ENCODE measurements around the gene MAGI3.
"Not testable (repeated sequence)": the region's sequence is repeated elsewhere in the genome, so short reads cannot be mapped to it uniquely, and the experiment has no call there.

The MAGI3 gene

GRCh38 chr1:113396585-113396984 lies 6.3 kb downstream of the MAGI3 start:
- DNase-seq (ENCODE audit: low read depth, low spot score), result no peak

DNA sequence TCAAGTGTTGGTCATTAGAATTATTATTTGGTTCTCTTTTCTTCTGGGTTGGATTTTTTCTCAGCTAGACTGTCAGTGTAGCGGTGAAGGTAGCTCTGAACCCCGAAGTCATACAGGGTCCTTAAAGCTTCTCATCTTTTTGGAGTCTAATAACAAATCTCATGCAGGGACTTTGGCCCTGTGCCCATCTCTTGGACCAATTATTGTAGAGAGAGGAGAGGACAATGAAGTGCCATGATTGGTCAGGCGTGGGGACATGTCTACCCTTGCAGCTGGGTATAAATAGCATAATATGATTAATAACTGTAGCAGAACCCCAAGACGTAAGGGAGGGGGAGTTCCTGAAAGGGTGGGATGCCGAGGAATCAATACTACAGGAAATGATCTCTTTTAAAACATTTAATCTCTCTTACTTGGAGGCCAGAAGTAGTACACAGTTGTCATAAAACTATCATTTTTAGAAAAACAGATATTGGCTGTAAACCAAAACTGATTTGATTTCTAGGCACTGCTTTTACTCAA lies 8.8 kb downstream of the MAGI3 start:
- DNase-seq (ENCODE audit: low read depth, low spot score), result no peak

GRCh38 chr1:113401067-113401466 lies 10.8 kb downstream of the MAGI3 start:
- DNase-seq (ENCODE audit: low read depth, low spot score), result no peak

DNA sequence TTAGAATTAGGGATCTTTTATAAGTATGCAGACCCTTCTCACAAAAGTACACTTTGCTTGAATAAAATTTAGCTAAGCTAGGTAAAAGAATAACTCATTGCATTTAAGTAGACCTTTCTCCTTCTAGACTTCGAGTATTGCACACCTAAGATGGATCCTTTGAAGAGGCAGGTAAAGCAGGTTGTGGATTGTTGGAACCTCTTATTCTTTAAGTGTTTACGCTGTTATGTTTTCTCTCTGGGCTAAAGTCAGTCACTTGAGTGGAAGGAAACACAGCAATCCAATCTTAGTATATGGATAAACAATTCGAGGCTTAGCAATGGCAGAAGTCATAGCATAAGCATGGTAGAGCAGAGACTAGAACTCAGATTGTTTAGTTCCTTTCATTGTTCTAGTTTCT lies 11.4 kb downstream of the MAGI3 start:
- DNase-seq (ENCODE audit: low read depth, low spot score), result no peak

- no peak for DNase-seq (ENCODE audit: low read depth, low spot score)
These were observed 12.8 kb downstream of the MAGI3 start for GRCh38 chr1:113403065-113403464.

- DNase-seq (ENCODE audit: low read depth, low spot score), result no peak
These were observed 15.3 kb downstream of the MAGI3 start for GRCh38 chr1:113405573-113405972.

- DNase-seq (ENCODE audit: low read depth, low spot score), result not testable (repeated sequence)
These were observed 15.8 kb downstream of the MAGI3 start for GRCh38 chr1:113406149-113406548.

DNA sequence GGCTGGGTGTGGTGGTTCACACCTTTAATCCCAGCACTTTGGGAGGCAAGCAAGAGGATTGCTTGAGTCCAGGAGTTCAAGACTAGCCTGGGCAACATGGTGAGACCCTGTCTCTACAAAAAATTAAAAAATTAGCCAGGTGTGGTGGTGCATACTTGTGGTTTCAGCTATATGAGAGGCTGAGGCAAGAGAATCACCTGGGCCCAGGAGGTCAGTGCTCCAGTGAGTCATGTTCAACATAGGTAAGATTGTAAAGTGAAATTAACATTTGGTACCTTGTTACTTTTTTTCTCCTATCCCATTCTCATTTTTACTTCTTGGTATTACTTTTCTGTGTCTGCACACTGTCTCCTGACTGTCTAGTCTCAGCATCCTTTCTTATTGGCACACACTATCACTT lies 19.0 kb downstream of the MAGI3 start:
- no peak for DNase-seq (ENCODE audit: low read depth, low spot score)

- not testable (repeated sequence) for DNase-seq (ENCODE audit: low read depth, low spot score)
These were observed 21.7 kb downstream of the MAGI3 start for GRCh38 chr1:113412020-113412419.

DNA sequence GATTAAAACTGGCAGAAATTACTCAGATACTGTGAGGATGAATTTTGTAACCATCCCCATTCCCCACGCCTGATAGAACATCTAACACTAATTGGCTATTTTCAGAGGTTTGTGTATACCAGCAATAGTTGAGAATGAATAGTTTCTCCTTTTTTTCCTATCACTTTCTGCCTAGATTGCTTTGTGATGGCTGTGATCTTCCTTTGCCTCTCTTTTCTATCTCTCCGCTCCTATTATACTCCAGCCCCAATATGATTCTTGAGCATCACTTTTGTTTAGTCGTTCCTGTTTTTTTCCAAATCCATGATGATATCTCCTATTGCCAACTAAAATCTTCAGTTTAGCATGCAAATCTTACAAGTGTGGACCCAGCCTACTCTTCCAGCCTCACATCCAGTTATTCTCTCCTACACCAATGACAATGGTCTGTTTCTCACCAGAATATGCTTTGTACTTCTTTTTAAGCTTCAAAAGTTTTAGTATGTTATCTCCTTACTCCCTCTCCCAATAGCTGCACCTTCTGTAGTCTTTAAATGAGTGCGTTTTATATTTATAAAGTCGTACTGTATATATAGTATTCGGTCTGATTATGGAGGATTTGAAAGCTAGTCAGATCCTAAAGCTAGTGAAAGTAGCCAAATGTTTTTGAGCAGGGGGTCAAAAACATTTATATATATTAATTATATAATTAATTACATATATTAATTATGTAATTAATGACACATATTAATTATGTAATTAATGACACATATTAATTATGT lies 25.2 kb downstream of the MAGI3 start:
- DNase-seq (ENCODE audit: low read depth, low spot score), result no peak

- not testable (repeated sequence) for DNase-seq (ENCODE audit: low read depth, low spot score)
These were observed 25.8 kb downstream of the MAGI3 start for GRCh38 chr1:113416071-113416470.

- no peak for DNase-seq (ENCODE audit: low read depth, low spot score)
These were observed 26.2 kb downstream of the MAGI3 start for GRCh38 chr1:113416496-113416895.

DNA sequence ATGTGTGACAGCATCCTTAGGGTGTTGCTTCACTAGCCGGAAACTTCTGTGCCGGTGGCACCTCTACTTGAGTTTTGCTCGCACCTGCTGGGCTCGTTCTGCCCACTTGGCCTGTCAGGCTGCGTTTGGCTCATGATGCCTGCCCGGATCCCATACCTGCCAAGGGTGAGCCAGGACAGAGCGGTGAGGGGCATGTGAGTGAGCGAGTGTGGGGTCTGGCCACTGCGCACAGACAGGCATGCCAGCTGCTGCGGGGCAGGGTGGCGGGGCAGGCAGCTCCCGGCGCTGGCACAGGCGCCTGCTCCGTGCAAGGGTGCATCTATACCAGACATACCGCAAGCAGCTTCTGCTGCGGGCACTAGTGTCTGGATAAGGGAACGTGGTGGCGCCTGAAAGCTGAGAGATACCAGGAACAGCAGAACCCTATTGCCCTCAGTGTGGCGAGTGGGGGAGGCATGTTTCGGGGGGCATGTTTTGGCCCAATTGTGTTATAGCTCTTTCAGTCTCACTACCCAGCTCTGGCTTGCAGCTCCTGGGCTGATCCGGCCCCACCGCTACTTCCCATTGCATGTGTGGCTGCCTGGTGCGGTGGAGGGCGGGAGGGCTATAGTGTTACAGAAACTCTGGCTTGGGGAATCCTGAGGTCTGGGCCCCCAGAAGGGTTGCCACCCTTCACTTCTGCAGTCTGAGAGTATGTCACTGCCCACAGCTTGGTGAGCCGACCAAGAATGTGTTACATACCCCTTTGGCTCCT lies 32.2 kb downstream of the MAGI3 start:
- no peak for DNase-seq (ENCODE audit: low read depth, low spot score)

DNA sequence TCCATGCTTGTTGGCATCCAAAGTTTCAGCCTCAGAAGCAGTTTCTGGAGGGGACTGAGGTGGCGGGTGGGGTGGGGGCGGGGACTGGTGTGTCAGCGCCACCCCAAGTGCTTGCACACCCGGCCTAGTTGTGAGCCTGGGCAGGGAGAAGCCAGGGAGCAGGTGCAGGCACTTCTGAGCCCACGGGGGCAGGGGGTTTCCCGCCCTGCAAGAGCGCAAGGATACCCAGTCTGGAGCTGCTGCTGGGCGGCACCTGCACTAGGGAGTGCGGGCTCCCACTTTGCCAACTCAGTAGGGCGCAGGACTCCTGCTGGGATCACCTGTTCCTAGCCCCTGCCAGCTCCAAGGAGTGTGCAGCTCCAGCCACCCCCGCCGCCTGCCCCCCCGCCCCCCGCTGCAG lies 33.5 kb downstream of the MAGI3 start:
- no peak for DNase-seq (ENCODE audit: low read depth, low spot score)

DNA sequence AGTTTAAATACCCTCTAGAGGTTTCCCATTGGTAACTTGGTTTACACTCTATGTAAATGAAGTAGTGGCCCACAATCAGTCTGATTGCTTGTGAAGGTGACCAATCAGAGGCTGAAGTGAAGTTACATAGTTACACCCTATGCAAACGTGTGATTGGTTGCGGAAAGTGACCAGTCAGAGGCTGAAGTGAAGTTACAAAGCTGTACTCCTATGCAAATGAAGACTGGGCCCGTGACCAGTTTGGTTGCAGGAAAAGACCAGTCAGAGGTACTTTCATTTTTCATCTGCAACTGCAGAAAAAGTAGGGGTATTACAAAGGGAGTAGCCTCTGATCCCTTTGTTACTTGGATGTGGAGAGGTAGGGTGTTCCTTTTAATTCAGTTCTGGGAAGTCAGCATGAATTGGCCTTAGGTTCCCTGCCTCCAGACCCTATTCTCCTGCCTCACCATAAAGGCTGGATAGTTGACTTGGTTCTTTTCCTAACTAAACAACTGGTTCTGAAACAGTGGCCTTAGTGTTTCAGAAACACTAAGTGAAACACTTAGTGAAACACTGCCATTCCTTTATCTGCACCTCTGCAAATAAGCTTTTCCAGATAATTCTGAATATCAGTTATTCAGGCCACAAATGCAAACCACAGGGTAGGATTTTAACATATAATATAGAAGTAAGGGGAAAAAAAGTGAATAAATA lies 39.3 kb downstream of the MAGI3 start:
- no peak for DNase-seq (ENCODE audit: low read depth, low spot score)

DNA sequence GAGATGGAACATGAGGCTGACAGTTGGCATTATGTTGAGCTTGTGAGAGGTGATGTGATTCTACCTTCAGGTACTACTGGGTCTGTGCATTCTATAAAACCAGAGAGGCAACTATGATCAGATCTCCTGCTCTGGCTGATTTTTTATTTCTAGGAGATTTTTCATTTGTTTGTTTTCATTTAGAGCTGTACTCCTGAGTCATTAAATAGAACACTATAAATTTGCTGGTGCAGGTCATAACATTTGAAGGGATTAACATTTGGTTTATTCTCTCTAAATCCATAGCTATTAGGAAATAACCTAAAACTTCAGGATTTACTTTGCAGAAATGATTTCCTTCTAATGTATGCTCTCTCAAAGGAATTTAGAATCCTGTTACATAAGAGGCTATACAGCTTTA lies 42.9 kb downstream of the MAGI3 start:
- DNase-seq (ENCODE audit: low read depth, low spot score), result no peak

- DNase-seq (ENCODE audit: low read depth, low spot score), result no peak
These were observed 44.0 kb downstream of the MAGI3 start for GRCh38 chr1:113434081-113434873.

DNA sequence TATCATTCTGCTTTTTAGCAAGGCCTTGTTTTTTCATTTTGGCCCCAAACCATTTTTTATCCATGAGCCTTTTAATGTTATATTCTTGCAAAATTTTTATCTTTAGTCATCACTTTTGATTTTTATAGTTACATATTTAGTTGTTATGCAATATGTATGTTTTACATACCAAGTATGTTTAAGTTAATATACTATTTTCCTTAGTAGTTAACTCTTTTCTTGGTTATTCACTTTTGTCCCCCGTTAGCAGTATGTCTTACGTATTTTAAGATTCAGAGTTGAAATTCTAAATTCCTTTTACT lies 44.5 kb downstream of the MAGI3 start:
- no peak for DNase-seq (ENCODE audit: low read depth, low spot score)

- no peak for DNase-seq (ENCODE audit: low read depth, low spot score)
These were observed 47.4 kb downstream of the MAGI3 start for GRCh38 chr1:113437554-113438341.

DNA sequence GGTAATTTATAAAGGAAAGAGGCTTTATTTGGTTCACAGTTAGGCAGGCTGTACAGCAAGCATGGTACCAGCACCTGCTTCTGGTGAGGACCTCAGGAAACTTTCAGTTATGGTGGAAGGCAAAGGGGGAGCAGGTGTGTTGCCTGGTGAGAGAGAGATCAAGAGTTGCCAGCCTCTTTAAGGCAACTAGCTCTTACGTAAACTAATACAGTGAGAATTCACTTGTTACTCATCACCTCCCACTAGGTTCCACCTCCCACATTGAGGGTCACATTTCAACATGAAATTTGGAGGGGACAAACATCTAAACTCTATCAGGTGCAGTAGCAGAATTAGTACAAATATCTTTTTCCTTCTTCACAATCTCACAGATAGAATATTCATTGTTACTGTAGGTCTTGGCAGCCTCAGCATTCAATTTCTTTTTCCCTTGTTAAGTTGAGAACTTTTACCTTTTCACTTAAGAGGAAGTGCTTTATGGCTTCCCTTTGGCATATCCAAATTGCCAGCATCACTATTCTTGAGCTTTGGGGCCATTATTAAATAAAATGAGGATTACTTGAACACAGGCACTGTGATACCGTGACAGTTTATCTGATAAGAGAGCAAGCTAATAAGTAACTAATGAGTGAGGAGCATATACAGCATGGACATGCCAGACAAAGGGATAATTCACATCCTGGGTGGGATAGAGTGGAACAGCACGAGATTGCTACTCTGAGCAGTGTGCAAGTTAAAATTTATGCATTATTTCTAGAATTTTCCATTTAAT lies 48.4 kb downstream of the MAGI3 start:
- no peak for DNase-seq (ENCODE audit: low read depth, low spot score)

Measured in brain pericyte (primary cell).